ENCODE measurements around the gene VASH1.

DNA sequence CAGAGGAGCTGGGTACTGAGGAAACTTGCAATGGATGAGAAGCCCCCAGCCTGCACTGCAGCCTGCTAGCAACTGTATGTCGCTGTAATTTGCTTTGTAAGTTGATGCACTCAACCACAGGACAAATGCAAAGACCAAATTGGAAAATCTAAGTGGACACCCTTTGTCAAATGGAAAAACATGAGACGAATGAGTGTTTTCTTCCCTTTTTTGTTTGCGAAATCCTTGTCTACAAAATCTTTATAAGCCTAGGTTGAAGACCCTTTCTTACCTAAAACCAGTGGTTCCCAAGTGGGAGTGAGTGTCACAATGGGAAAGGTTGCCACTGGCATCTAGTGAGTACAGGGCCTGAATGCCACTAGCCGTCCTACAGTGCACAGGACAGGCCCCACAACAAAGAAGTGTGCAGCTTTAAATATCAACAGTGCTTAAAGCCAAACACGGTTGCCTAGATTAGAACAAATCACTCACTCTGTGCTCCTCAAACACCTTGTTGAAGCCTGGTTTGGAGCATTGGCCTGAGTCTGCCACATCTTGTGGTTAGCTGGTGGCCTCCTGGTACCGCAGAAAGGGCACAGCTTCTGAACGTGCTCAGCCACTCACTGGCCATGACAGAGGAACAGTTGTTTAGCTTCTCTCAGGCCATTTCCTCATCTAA lies 7.6 kb upstream of the VASH1 start:
- TF ChIP-seq POLR2A (IDR thresholded peaks at IDR 0.05) (no peak), CTCF (IDR thresholded peaks at IDR 0.05) (no peak)
